A673 (cell line): ENCODE data around the gene IGFBP2.

Experiments
- EZH2 ChIP-seq: fragments of 200-600 bp; sonication (generic); IDR thresholded peaks from 2 replicates; pipeline ENCODE4 v1.6.1; 2017; ENCODE audit warnings: borderline replicate concordance, low read depth, mild to moderate bottlenecking, mixed read lengths, antibody characterized with exemption, low read length; ENCODE audit not compliant: poor library complexity, severe bottlenecking
- TF ChIP-seq, protein P1 (sequence below): fragments of 300-800, 200-600 bp; sonication (generic); conservative IDR thresholded peaks from 2 replicates; pipeline ENCODE4 v1.5.1; 2017; ENCODE audit warnings: low read depth, mild to moderate bottlenecking, antibody characterized with exemption, low read length, moderate library complexity, mixed read lengths

DNA sequence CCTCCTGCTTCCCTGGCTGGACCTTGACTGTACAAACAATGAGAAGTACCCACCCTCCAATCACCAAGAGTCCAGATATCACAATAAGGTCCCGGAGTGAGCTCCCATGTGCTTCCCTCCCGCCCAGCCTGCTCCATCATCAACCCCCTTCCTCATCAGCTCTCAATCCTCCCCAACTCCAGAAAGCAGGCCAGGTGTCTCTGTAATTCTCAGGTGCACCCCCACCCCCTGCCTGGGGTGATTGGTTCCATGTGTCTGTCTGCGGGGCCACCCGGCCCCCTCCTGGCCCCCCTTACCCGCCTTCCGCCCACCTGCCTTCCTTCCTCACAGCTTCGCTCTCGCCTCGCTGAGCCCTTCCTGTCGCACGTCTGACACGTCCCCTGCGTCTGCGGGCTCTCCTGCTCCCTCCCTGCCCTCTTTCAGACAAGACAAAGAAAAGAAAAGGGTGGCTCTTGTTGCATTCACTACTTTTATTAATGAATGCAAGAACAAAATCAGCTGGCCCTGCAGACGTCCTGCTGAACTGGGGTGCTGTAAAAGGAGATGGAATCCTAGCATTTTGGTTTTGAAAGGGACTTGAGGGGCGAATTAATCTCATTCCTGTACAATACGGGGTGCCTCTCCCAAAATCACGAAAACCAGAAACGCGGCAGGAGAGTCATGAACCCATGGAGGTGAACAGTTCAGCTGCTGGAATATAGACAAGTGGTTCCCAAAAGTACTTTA is 26.5 kb upstream of the IGFBP2 start:
- TF ChIP-seq, protein P1, sequence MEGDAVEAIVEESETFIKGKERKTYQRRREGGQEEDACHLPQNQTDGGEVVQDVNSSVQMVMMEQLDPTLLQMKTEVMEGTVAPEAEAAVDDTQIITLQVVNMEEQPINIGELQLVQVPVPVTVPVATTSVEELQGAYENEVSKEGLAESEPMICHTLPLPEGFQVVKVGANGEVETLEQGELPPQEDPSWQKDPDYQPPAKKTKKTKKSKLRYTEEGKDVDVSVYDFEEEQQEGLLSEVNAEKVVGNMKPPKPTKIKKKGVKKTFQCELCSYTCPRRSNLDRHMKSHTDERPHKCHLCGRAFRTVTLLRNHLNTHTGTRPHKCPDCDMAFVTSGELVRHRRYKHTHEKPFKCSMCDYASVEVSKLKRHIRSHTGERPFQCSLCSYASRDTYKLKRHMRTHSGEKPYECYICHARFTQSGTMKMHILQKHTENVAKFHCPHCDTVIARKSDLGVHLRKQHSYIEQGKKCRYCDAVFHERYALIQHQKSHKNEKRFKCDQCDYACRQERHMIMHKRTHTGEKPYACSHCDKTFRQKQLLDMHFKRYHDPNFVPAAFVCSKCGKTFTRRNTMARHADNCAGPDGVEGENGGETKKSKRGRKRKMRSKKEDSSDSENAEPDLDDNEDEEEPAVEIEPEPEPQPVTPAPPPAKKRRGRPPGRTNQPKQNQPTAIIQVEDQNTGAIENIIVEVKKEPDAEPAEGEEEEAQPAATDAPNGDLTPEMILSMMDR, result no peak
- TF ChIP-seq EZH2, result no peak
